GM21367 (cell line): ENCODE results near the gene ARF4.

Experiments used
- ATAC-seq: cut with Tn5 transposase; IDR thresholded peaks from one replicate; pipeline ENCODE4 v1.9.1; 2021; ENCODE audit not compliant: unreplicated experiment

The ARF4 gene

GRCh38 chr3:57582474-57583168, 14.5 kb downstream of the ARF4 start:
- no peak for ATAC-seq

DNA sequence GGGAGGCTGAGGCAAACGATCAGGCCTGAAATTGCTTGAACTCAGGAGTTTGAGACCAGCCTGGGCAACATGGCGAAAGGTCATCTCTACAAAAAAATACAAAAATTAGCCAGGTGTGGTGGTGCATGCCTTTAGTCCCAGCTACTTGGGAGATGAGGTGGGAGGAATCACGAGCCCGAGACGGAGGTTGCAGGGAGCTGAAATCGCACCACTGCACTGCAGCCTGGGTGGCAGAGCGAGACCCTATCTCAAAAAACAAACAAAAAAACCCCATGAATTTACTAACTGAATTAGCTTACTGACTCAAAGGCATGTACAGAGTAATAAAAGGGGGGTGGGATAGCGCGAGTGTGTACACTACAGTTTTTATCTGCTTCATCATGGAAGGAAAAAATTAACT, 19.3 kb downstream of the ARF4 start:
- ATAC-seq, result no peak

DNA sequence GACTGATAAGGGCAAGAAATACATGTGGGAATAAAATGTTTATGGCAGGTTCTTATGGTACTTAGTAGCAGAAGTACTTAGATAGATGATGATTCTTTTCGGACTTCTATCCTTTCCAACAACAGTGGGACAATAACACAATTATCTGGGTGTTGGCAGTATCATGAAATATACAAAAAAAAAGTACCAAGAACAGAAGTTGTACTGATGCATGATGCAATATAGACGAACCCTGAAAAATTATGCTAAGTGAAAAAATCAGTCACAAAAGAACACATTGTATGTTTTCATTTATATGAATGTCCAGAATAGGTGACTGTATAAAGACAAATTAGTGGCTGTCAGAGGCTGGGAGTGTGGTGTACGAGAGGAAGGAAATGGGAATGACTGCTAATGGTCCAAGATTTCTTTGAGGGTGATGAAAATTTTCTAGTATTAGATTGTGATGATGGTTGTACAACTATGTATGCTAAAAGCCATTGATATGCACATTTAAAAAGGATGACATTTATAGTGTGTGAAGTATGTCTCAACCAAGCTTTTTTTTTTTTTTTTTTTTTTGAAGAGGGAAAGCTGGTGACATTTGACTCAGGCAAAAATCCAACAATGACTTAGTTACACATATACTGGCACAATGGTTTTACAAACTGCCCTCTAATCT, 21.0 kb downstream of the ARF4 start:
- no peak for ATAC-seq

GRCh38 chr3:57572096-57572495, 25.0 kb downstream of the ARF4 start:
- no peak for ATAC-seq

DNA sequence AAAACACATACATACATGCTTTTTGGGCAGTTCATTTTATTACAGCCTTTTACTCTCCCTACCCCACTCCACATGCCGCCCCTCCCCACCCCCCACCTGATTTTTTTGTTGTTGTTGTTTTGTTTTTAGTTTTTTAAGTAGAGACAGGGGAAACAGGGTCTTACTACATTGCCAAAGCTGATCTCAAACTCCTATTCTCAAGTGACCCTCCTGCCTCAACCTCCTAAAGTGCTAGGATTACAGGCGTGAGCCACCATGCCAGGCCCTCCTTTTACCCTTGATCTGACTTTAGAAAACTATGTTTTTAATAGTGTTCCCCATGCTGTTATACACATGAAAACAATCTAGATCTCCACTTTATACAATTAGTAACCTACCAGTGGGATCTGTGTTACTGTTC, 26.3 kb downstream of the ARF4 start:
- ATAC-seq, result no peak

DNA sequence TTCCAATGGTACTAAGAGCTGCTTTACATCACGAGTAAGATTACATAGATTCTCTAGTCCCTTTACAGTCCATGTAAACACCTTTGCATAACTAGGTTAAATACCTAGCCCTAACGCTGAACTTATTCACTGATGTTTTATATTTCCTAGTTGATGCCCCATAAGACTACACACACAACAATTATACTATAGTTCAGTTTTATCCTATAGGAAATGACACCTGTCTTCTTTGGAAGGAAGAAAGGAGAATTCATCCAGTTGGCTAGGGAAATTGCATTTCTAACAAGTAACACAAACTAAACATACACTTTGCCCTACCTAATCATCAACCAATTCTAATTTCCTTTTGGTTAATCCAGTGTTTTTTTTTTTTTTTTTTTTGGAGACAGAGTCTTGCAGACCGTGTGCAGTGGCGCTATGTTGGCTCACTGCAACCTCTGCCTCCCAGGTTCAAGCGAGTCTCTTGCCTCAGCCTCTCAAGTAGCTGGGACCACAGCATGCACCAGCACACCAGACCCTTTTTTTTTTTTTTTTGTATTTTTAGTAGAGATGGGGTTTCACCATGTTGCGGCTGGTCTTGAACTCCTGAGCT, 27.2 kb downstream of the ARF4 start:
- no peak for ATAC-seq

- ATAC-seq, result no peak
Measured at GRCh38 chr3:57559526-57559925, 37.6 kb downstream of the ARF4 start.

GRCh38 chr3:57557085-57557537, 40.0 kb downstream of the ARF4 start:
- no peak for ATAC-seq

DNA sequence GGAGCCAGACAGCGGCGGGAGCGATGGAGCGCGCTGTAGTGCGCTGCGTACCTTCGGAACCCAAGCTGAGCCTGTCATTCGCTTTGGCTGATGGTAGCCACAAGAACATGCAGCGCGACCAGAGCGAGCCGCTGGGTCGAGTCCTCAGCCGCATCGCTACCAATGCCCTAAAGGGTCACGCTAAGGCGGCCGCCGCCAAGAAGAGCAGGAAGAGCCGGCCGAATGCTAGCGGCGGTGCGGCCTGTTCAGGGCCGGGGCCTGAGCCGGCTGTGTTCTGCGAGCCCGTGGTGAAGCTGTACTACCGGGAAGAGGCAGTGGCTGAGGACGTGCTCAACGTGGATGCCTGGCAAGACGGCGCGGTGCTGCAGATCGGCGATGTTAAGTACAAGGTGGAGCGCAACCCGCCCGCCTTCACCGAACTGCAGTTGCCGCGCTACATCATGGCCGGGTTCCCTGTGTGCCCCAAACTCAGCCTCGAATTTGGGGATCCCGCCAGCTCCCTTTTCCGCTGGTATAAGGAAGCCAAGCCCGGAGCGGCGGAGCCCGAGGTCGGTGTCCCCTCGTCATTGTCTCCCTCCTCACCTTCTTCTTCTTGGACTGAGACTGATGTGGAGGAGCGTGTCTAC, 40.6 kb downstream of the ARF4 start:
- ATAC-seq, result peak; percentile 19

GRCh38 chr3:57555738-57556458, 41.2 kb downstream of the ARF4 start, which contains the start of gene PDE12:
PDE12 (plus strand) TSS chr3:57556274; CDS start chr3:57556380, 106 bp downstream.
- ATAC-seq, result peak; percentile 76

DNA sequence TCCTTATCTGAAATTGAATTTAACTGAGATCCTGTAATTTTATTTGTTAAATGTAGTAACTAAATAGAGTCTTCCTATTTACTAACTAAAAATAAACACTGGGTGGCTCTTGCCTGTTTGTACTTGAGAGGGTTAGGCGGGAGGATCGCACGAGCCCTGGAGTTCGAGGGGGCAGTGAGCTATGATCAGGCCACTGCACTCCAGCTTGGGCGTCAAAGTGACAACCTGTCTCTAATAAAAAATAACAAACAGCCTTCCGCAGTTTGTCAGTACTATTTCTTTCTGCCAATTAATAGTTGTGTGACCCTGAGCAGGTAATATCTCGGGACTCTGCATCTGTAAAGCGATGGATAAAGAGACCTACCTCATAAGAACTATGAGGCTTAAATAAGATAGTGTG, 41.8 kb downstream of the ARF4 start:
- no peak for ATAC-seq

GRCh38 chr3:57546616-57547015, 50.5 kb downstream of the ARF4 start:
- no peak for ATAC-seq

- ATAC-seq, result no peak
Measured at GRCh38 chr3:57545636-57546268, 51.4 kb downstream of the ARF4 start.

GRCh38 chr3:57544181-57545125, 52.7 kb downstream of the ARF4 start, which contains the start of gene DNAH12:
DNAH12 (minus strand) TSS chr3:57544344; CDS start chr3:57542870, 1,474 bp downstream.
- no peak for ATAC-seq

DNA sequence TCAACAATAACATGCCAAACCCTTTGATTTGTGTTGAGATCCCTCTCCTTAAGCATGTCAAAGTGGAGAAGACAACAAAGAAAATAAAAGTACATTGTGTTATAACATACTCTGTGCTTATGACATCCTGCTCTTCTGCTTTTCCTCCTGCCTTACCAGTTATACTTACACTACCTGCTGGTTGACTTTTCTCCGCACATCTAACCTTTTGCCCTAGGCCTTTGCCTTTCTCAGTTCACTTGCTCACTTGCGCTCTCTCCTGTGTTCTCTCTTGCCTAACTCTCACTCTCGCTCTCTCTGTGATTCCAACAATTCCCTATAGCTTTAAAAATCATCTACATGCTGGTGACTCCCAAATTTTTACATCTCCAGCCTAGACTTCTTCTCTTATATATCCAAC, 58.7 kb downstream of the ARF4 start:
- ATAC-seq, result no peak

DNA sequence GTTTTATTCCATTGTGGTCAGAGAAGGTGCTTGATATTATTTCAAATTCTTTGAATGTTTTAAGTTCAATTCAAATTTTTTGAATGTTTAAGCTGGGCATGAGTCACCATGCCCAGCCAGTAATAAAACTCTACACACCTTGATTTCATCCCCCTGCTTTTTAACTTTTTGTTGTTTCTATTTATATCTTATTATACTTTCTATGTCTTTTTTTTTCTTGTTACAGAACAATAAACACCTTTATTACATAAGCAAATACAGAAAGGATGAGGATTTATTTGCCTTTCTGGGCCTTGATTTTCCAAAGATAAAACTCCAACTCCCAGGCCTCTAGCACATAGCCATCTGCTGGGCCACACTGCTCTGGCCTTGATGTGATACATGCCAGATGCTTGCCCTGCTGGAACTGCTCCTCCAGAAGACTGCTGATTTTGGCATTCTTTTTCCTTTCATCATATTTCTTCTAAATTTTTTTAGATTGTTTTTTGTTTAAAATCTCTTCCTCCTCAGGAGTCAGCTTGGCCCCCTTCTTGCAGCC, 67.0 kb downstream of the ARF4 start:
- no peak for ATAC-seq
